GM12878 (cell line): Measurements from ENCODE around the gene AGTPBP1. TPM values are rescaled to one million over a fixed set of nuclear protein-coding genes. Genes with fewer than 3 reads are reported as not detected.
"Not testable (repeated sequence)": the region's sequence is repeated elsewhere in the genome, so short reads cannot be mapped to it uniquely, and the experiment has no call there.

Experiments used
- ATAC-seq: fragments of 200-7000 bp; cut with Tn5 transposase; 3 replicates; pipeline ENCODE4 v1.9.1; 2020; ENCODE audit warnings: mild to moderate bottlenecking, moderate library complexity
- BruUV-seq: library from RNA; stranded (reverse); fragments of 400-500 nt; replicated peaks from 2 replicates; lab custom pipeline; 2021; lab: Mats Ljungman, UMichigan
- CTCF ChIA-PET: fragments of 300-600 bp; sonication (Branson Sonifier 250); formaldehyde crosslinking; extraction: SDS; loops from one replicate; lab custom pipeline; 2021; ENCODE audit warnings: inconsistent platforms; lab: Yijun Ruan, JAX
- POLR2A ChIA-PET: fragments of 350-600 bp; formaldehyde crosslinking; extraction: SDS; loops from one replicate; lab custom pipeline; 2021; ENCODE audit warnings: inconsistent platforms; lab: Charles Lee
- RAD21 ChIA-PET: fragments of 300-600 bp; sonication (Branson Sonifier 250); formaldehyde crosslinking; loops from one replicate; lab custom pipeline; 2023; ENCODE audit warnings: antibody characterized with exemption; ENCODE audit not compliant: unreplicated experiment; lab: Charles Lee
- SMC1A ChIA-PET: fragments of 300-600 bp; sonication (Branson Sonifier 250); formaldehyde crosslinking; loops from one replicate; lab custom pipeline; 2023; ENCODE audit not compliant: unreplicated experiment, uncharacterized antibody; lab: Charles Lee
- DNase-seq: peaks from one replicate; pipeline ENCODE4 v3.0.0-alpha.2; 2011; ENCODE audit warnings: low read depth, low spot score
- FAIRE-seq: peaks from 3 replicates; lab custom pipeline; 2011; peaks lifted over from hg19 to GRCh38; lab: Jason Lieb, UNC
- H2AFZ ChIP-seq: 2 replicates; pipeline ENCODE4 v1.6.0; 2011; ENCODE audit warnings: low read depth, low read length, control low read depth; ENCODE audit not compliant: control insufficient read depth
- H3K27ac ChIP-seq: 2 replicates; pipeline ENCODE4 v1.5.1; 2011; ENCODE audit warnings: control low read depth; ENCODE audit not compliant: control insufficient read depth, insufficient read depth
- H3K27me3 ChIP-seq, 2 experiments: replicated peaks in 1 of 2; 2 replicates each; pipeline versions ENCODE4 v1.6.0 to v1.6.1; 2011; ENCODE audit warnings: low read length in 1 of 2; ENCODE audit not compliant: control insufficient read depth in 2 of 2, insufficient read depth in 2 of 2
- H3K36me3 ChIP-seq, 2 experiments: 2 replicates each; pipeline ENCODE4 v1.5.1; 2011; ENCODE audit warnings: low read length in 1 of 2; ENCODE audit not compliant: control insufficient read depth in 2 of 2, insufficient read depth in 2 of 2
- H3K4me1 ChIP-seq: 2 replicates; pipeline ENCODE4 v1.6.1; 2011; ENCODE audit warnings: mild to moderate bottlenecking, low read length, moderate library complexity, mixed read lengths; ENCODE audit not compliant: control insufficient read depth, insufficient read depth
- H3K4me2 ChIP-seq: 2 replicates; pipeline ENCODE4 v1.6.0; 2011; ENCODE audit warnings: control low read depth; ENCODE audit not compliant: control insufficient read depth, insufficient read depth
- H3K4me3 ChIP-seq: fragments of 200-600 bp; sonication (generic); 2 replicates; pipeline ENCODE4 v1.5.1; 2016
- H3K79me2 ChIP-seq: 2 replicates; pipeline ENCODE4 v1.6.0; 2011; ENCODE audit warnings: low read length; ENCODE audit not compliant: control insufficient read depth, insufficient read depth
- H3K9ac ChIP-seq: 2 replicates; pipeline ENCODE4 v1.8.0; 2011; ENCODE audit warnings: low read length, control low read depth, mixed read lengths; ENCODE audit not compliant: control insufficient read depth, insufficient read depth
- H3K9me3 ChIP-seq: replicated peaks from 3 replicates; pipeline ENCODE4 v1.5.1; 2011; ENCODE audit warnings: mild to moderate bottlenecking, low read length; ENCODE audit not compliant: control insufficient read depth, insufficient read depth
- H4K20me1 ChIP-seq: 2 replicates; pipeline ENCODE4 v1.6.0; 2011; ENCODE audit not compliant: control insufficient read depth, insufficient read depth
- CREM ChIP-seq: IDR thresholded peaks from 2 replicates; pipeline ENCODE4 v1.6.1; 2014; ENCODE audit warnings: antibody characterized with exemption, low read depth
- KDM1A ChIP-seq: fragments of 200-600 bp; sonication (generic); IDR thresholded peaks from 2 replicates; pipeline ENCODE4 v1.6.1; 2016; ENCODE audit warnings: borderline replicate concordance
- RAD51 ChIP-seq: fragments of 450-650 bp; IDR thresholded peaks from 2 replicates; pipeline ENCODE4 v1.6.1; 2016; ENCODE audit warnings: moderate library complexity, mild to moderate bottlenecking, inconsistent platforms
- SIN3A ChIP-seq: IDR thresholded peaks from 2 replicates; pipeline ENCODE4 v1.6.1; 2012; ENCODE audit warnings: low read depth, low read length, improper control_type of control experiment
- SUPT20H ChIP-seq: IDR thresholded peaks from 2 replicates; pipeline ENCODE4 v1.6.1; 2011; ENCODE audit warnings: low read depth, mild to moderate bottlenecking, low read length, moderate library complexity, borderline replicate concordance; ENCODE audit not compliant: control insufficient read depth
- WGBS: methylation state at CpG from one replicate; pipeline ENCODE4 v1.1.6; 2016; ENCODE audit warnings: low lambda C conversion rate; ENCODE audit not compliant: insufficient replicate concordance, insufficient coverage; ENCODE audit errors: missing lambda C conversion rate; 5-methylcytosine and 5-hydroxymethylcytosine counted together
- in situ Hi-C: fragments of 300-500 bp; cut with MboI; formaldehyde crosslinking; loops from 9 replicates; pipeline ENCODE4 v1.14.3; 2018; ENCODE audit warnings: mixed read lengths
- intact Hi-C: fragments of 100-400 bp; cut with micrococcal nuclease; formaldehyde crosslinking; loops from one replicate; pipeline ENCODE4 v1.14.2; 2022; ENCODE audit not compliant: unreplicated experiment
- polyA plus RNA-seq, 11 experiments: library from polyadenylated mRNA; depleted of rRNA in 4 of 11; unstranded in 6 of 11; stranded (reverse) in 5 of 11; fragments of >200 nt; fragmentation: Nextera tagmentation in 4 of 11; fragmentation: Illumina TruSeq in 1 of 11; extraction: Ambion mirVana in 4 of 11; extraction: Trizol in 1 of 11; gene quantifications; 1 replicate in 1 of 11; 2 replicates in 10 of 11; pipeline versions ENCODE4 v1.2.1 to v1.2.3, GENCODE V29; 2011 to 2016; ENCODE audit warnings: inconsistent platforms in 2 of 11, missing spikeins in 2 of 11, low read depth in 1 of 11
- total RNA-seq, 4 experiments: library from RNA; depleted of rRNA in 3 of 4; stranded (reverse); fragments of >200 nt in 3 of 4; fragmentation: Illumina TruSeq in 1 of 4; extraction: Trizol in 1 of 4; gene quantifications; 2 replicates each; pipeline versions ENCODE4 v1.2.1 to v1.2.3, GENCODE V29; 2013 to 2021
- TF ChIP-seq, protein P1 (sequence below): fragments of 450-650 bp; IDR thresholded peaks from 2 replicates; pipeline ENCODE4 v1.6.1; 2016; ENCODE audit warnings: mild to moderate bottlenecking, moderate library complexity, borderline replicate concordance
- TF ChIP-seq, protein P2 (sequence below): IDR thresholded peaks from 2 replicates; pipeline ENCODE4 v1.6.1; 2011; ENCODE audit warnings: borderline replicate concordance, low read depth, mild to moderate bottlenecking, moderate library complexity, low read length; ENCODE audit not compliant: insufficient read depth, poor library complexity, severe bottlenecking

The AGTPBP1 gene
- total and polyA plus RNA-seq, 10 of the 15 experiments (the other 5 are each of a cell fraction or from before 2014, with no cell fraction given), result 6.1 to 35.2 (median 20.0) TPM

DNA sequence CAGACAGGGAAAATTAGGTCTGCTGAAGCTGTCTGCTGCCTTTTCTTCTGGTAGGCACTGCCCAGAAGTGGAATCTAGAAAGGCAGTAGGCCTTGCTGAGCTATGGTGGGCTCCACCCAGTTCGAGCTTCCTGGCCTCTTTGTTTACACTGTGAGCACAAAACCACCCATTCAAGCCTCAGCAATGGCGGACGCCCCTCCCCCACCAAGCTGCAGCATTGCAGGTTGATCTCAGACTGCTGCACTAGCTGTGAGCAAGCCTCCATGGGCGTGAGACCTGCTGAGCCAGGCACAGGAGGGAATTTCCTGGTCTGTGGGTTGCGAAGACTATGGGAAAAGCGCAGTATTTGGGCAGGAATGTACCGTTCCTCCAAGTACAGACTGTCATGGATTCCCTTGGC lies 18.5 kb downstream of the AGTPBP1 start:
- Histone ChIP-seq H3K36me3 (peaks cover 0 to 3% of the 10 kb centered on the region in 2 experiments; a peak in 2 of 4 replicates), H3K9me3 (no peaks in the 10 kb centered on the region; the same call in 2 of the 3 replicates), H4K20me1 (no peaks in the 10 kb centered on the region), H2AFZ (no peak overlapping the region), H3K27me3 (no peaks in the 10 kb centered on the region)
- in situ Hi-C loops, result no loop called here
- POLR2A ChIA-PET, result no interaction called here
- no peak for ATAC-seq
- 78% methylated on average over 7 of the region's 7 CpGs for WGBS
- TF ChIP-seq SIN3A (no peak), KDM1A (no peak), RAD51 (no peak), SUPT20H (no peak), CREM (no peak)
- TF ChIP-seq, protein P1, sequence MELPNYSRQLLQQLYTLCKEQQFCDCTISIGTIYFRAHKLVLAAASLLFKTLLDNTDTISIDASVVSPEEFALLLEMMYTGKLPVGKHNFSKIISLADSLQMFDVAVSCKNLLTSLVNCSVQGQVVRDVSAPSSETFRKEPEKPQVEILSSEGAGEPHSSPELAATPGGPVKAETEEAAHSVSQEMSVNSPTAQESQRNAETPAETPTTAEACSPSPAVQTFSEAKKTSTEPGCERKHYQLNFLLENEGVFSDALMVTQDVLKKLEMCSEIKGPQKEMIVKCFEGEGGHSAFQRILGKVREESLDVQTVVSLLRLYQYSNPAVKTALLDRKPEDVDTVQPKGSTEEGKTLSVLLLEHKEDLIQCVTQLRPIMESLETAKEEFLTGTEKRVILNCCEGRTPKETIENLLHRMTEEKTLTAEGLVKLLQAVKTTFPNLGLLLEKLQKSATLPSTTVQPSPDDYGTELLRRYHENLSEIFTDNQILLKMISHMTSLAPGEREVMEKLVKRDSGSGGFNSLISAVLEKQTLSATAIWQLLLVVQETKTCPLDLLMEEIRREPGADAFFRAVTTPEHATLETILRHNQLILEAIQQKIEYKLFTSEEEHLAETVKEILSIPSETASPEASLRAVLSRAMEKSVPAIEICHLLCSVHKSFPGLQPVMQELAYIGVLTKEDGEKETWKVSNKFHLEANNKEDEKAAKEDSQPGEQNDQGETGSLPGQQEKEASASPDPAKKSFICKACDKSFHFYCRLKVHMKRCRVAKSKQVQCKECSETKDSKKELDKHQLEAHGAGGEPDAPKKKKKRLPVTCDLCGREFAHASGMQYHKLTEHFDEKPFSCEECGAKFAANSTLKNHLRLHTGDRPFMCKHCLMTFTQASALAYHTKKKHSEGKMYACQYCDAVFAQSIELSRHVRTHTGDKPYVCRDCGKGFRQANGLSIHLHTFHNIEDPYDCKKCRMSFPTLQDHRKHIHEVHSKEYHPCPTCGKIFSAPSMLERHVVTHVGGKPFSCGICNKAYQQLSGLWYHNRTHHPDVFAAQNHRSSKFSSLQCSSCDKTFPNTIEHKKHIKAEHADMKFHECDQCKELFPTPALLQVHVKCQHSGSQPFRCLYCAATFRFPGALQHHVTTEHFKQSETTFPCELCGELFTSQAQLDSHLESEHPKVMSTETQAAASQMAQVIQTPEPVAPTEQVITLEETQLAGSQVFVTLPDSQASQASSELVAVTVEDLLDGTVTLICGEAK, result no peak
- TF ChIP-seq, protein P2, sequence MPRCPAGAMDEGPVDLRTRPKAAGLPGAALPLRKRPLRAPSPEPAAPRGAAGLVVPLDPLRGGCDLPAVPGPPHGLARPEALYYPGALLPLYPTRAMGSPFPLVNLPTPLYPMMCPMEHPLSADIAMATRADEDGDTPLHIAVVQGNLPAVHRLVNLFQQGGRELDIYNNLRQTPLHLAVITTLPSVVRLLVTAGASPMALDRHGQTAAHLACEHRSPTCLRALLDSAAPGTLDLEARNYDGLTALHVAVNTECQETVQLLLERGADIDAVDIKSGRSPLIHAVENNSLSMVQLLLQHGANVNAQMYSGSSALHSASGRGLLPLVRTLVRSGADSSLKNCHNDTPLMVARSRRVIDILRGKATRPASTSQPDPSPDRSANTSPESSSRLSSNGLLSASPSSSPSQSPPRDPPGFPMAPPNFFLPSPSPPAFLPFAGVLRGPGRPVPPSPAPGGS, result no peak
- TF ChIP-seq, all 136 proteins: peak for 0
- ChIA-PET RAD21 (interaction anchor here (0.6 kb wide), 1 partner anchor 331 kb away, joined by 3 read pairs; no protein-coding TSS in a partner anchor), SMC1A (no interaction called here), CTCF (interaction anchor here (1.0 kb wide), 1 partner anchor 14 kb away, joined by 3 read pairs; no protein-coding TSS in a partner anchor)
- no peak for FAIRE-seq
- Histone ChIP-seq H3K4me3 (no peak overlapping the region), H3K9ac (no peak overlapping the region), H3K4me1 (no peaks in the 10 kb centered on the region; the same call in 1 of the 2 replicates), H3K27ac (no peak overlapping the region), H3K4me2 (no peak overlapping the region), H3K79me2 (peaks cover 15% of the 10 kb centered on the region)
- intact Hi-C loops, result no loop called here
- BruUV-seq, result no TSS peak
- DNase-seq, result no peak

DNA sequence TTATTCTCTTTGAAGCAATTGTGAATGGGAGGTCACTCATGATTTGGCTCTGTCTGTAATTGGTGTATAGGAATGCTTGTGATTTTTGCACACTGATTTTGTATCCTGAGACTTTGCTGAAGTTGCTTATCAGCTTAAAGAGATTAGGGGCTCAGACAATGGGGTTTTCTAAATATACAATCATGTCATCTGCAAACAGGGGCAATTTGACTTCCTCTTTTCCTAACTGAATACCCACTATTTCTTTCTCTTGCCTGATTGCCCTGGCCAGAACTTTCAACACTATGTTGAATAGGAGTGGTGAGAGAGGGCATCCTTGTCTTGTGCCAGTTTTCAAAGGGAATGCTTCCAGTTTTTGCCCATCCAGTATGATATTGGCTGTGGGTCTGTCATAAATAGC lies 22.3 kb downstream of the AGTPBP1 start:
- SMC1A ChIA-PET, POLR2A ChIA-PET, RAD21 ChIA-PET: not testable (repeated sequence)

More for the DNA sequence above, 22.3 kb downstream of the AGTPBP1 start:
- H3K4me3 ChIP-seq, DNase-seq, H3K27ac ChIP-seq, FAIRE-seq, H3K4me2 ChIP-seq, H2AFZ ChIP-seq, H3K9ac ChIP-seq, in situ Hi-C loops, H3K36me3 ChIP-seq, H3K79me2 ChIP-seq, H4K20me1 ChIP-seq, H3K9me3 ChIP-seq, H3K27me3 ChIP-seq, intact Hi-C loops, ATAC-seq, BruUV-seq: not testable (repeated sequence)
- CTCF ChIA-PET, result interaction anchor here (2.3 kb wide), 1 partner anchor 21 kb away, joined by 6 read pairs; no protein-coding TSS in a partner anchor
- H3K4me1 ChIP-seq, result peaks cover 16% of the 10 kb centered on the region
